GM21737 (cell line): ENCODE measurements around the gene BTBD7.
A peak's percentile ranks its signal among the peaks of the same experiment; 100 is the strongest.
"Not testable (repeated sequence)": the region's sequence is repeated elsewhere in the genome, so short reads cannot be mapped to it uniquely, and the experiment has no call there.

ENCODE experiments used
- ATAC-seq: cut with Tn5 transposase; IDR thresholded peaks from one replicate; pipeline ENCODE4 v1.9.1; 2021; ENCODE audit warnings: mild to moderate bottlenecking, moderate library complexity; ENCODE audit not compliant: unreplicated experiment

BTBD7 gene

GRCh38 chr14:93332853-93333630 is at the start of gene BTBD7:
TSS of gene BTBD7 (minus strand) at chr14:93333036. CDS start at chr14:93296051, 36,985 bp downstream.
- peak; percentile 82 for ATAC-seq

- ATAC-seq: no peak
Measured at GRCh38 chr14:93381644-93382043, 48.8 kb upstream of the BTBD7 start.

GRCh38 chr14:93379831-93380230 is 47.0 kb upstream of the BTBD7 start:
- no peak for ATAC-seq

DNA sequence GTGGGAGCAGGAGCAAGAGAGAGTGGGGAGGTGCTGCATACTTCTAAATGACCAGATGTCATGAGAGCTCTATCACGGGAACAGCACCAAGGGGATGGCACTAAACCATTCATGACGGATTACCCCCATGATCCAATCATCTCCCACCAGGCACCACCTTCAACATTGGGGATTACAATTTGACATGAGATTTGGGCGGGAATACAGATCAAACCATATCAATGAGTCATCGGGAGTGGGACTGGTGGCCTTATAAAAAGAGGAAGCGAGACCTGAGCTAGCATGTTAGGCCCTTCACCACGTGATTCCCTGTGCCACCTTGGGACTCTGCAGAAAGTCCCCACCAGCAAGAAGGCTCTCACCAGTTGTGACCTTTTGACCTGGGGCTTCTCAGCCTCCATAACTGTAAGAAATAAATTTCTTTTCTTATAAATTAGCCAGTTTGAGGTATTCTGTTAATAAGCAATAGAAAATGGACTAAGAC is 42.9 kb upstream of the BTBD7 start:
- peak; percentile 93 for ATAC-seq

GRCh38 chr14:93369713-93370266 is 37.0 kb upstream of the BTBD7 start:
- peak; percentile 86 for ATAC-seq

GRCh38 chr14:93368996-93369712 is 36.3 kb upstream of the BTBD7 start:
- ATAC-seq: no peak

GRCh38 chr14:93354873-93355272 is 22.0 kb upstream of the BTBD7 start:
- ATAC-seq: not testable (repeated sequence)

DNA sequence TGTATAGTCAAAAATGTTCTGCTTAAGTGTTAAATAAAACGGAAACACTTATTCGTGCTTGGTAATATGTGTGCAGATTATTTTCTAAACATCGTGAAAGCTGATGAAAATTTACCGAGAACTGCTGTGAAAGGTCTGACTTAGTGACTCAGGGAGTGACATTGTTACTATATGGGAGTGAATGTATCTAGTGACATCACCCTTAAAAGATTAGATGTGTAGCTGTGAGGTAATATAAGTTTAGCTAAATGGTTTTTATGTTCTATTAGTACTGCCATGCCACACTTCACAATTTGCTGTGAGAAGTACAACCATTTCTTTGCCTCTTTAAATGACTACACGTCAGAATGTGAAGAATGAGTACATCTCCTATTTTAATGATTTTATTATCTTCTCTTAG is 15.5 kb upstream of the BTBD7 start:
- ATAC-seq: no peak

GRCh38 chr14:93347850-93348249 is 15.0 kb upstream of the BTBD7 start:
- no peak for ATAC-seq

GRCh38 chr14:93346926-93347721 is 14.3 kb upstream of the BTBD7 start, which contains the start of gene COX8C:
TSS of gene COX8C (plus strand) at chr14:93347182. CDS start at chr14:93347269, 87 bp downstream.
- ATAC-seq: no peak

GRCh38 chr14:93343797-93344196 is 11.0 kb upstream of the BTBD7 start:
- no peak for ATAC-seq

- ATAC-seq: no peak
Measured at GRCh38 chr14:93343266-93343665, 10.4 kb upstream of the BTBD7 start.

DNA sequence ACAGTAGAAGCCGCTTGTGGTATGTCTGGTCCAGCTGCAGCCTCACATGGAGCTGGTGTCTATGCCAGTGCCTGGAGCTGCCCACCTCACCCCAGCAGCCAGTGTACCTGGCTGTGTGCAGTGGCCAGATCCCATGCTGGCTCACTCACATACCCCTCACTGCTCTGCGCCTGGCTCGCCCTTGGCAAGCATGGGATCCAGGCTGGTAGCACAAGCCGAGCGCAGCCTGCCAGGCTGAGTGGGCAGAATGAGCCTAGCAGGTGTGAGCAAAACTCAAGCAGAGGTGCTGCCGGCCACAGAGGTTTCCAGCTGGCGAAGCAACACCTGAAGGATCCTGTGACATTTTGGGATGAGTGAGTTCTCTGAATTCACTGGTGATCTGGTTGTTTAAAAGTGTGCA is 5.0 kb upstream of the BTBD7 start:
- ATAC-seq: no peak

DNA sequence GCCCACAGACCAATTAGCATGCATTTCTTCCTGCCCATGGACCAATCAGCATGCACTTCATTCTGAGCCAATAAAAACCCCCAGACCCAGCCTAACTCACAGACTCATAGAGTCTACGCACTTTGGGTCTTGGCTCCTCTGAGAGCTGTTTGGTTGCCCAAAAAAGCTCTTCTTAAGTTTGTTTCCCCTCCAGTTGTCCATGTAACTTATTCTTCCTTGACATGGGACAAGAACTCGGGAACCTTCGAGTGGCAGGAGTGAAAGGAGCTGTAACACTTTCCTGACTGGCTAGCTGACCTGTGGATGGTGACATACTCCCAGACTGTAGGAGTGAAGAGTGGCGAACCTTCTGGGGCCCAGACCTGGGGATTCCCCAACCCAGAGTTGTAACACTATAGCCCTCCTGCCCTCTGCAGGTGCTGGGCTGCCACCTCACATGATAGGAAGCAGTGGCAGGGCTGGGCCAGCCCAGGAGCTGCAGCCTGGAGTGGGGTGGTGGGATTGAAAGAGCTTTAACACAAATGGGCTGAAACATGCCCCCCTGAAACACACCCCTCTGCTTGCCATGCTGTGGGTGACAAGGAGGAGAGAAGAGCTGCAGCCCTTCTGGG is 4.4 kb upstream of the BTBD7 start:
- no peak for ATAC-seq

DNA sequence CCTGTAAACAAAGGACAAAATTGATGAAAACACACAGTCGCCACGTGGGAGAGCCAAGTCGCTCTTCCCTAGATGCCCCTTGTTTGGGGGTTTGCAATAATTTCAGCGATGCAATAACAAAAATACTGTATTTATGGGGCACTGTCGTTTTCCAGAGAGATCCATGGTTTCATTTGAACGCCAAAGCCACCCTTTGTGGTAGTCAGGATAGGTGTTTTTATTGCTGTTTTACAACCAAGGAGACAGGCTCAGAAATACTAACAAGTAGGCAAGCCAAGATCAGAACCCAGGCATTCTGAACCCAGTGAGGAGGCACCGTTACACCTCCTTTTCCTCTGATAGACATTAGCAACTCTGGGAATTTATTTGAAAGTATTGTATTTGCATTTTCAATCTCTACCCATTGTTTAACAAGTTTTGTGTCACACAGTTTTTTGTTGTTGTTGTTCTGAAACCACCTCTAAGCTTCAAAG is 831 bp upstream of the BTBD7 start:
- ATAC-seq: no peak

- peak; percentile 53 for ATAC-seq
Measured at GRCh38 chr14:93332397-93332852, 411 bp downstream of the BTBD7 start.

DNA sequence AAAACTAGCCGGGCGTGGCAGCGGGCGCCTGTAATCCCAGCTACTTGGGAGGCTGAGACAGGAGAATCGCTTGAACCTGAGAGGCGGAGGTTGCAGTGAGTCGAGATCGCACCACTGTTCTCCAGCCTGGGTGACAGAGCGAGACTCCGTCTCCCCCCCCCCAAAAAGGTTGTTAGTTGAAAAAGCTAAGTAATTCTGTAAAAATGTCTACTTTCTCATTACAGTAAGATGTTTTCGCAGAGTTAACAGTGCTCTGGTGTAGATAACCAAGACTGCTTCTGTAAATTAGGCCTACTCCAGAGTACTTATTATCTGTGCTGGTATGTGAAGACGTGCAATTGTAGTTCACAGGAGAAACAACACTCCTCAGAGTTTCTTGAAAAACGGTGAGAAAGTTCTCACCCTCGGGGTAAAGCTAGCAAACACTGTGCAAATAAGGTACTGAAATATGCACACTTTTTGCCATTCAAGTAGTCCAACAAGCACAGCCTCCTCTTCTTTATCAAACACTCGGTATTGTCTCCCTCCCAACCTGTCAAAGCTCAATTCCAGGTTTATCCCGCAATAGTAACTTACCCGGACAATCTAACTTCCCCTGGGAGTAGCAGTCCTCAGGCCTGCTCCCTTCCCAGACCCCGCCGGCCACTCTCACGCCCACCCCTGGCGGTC is 974 bp downstream of the BTBD7 start:
- no peak for ATAC-seq

GRCh38 chr14:93331002-93331727 is 1.7 kb downstream of the BTBD7 start:
- no peak for ATAC-seq

DNA sequence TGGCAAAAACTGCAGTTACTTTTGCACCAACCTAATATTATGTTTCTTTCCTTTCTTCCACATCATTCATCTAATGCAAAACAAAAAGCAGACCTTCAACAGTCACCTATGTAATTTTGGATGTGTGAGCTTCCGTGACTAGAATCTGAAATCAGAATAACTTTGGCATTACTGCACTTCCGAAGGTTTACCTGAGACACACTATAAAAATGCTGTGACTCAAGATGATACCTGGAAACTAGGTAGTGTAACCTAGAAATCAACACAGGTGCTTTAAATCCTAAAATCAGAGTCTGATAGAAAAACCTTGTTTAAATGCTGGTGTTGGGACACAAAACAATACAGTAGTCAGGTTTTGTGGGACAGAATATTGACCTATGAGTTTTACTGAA is 2.2 kb downstream of the BTBD7 start:
- ATAC-seq: no peak
